Measurements from ENCODE around the gene RAD51B.

- TF ChIP-seq CTCF (IDR thresholded peaks at IDR 0.05) (no peak), POLR2A (IDR thresholded peaks at IDR 0.05) (no peak), EP300 (IDR thresholded peaks at IDR 0.05) (no peak)
Measured at GRCh38 chr14:68553311-68553710, 733.7 kb downstream of the RAD51B start.

All from ovary (tissue), 3 donors.